NB4 (cell line): ENCODE measurements around the gene CDH4.

ENCODE experiments used
- DNase-seq: peaks from one replicate; pipeline ENCODE4 v3.0.0; 2010; ENCODE audit warnings: low read depth
- H3K4me3 ChIP-seq: one replicate; pipeline ENCODE4 v1.5.1; 2011; ENCODE audit warnings: mild to moderate bottlenecking, low read depth, low read length, moderate library complexity
- CTCF ChIP-seq: IDR thresholded peaks from one replicate; pipeline ENCODE4 v1.5.1; 2012; ENCODE audit warnings: low read depth, low read length
- MYC ChIP-seq: IDR thresholded peaks from 2 replicates; pipeline ENCODE4 v1.6.1; 2011; ENCODE audit warnings: low read depth, low read length
- POLR2A ChIP-seq: IDR thresholded peaks from 2 replicates; pipeline ENCODE4 v1.6.1; 2011; ENCODE audit warnings: mild to moderate bottlenecking; ENCODE audit not compliant: insufficient read length; ENCODE audit errors: extremely low read depth
- TF ChIP-seq, protein P1 (sequence below): IDR thresholded peaks from 2 replicates; pipeline ENCODE4 v1.6.1; 2011; ENCODE audit warnings: low read depth, low read length

Gene CDH4

DNA sequence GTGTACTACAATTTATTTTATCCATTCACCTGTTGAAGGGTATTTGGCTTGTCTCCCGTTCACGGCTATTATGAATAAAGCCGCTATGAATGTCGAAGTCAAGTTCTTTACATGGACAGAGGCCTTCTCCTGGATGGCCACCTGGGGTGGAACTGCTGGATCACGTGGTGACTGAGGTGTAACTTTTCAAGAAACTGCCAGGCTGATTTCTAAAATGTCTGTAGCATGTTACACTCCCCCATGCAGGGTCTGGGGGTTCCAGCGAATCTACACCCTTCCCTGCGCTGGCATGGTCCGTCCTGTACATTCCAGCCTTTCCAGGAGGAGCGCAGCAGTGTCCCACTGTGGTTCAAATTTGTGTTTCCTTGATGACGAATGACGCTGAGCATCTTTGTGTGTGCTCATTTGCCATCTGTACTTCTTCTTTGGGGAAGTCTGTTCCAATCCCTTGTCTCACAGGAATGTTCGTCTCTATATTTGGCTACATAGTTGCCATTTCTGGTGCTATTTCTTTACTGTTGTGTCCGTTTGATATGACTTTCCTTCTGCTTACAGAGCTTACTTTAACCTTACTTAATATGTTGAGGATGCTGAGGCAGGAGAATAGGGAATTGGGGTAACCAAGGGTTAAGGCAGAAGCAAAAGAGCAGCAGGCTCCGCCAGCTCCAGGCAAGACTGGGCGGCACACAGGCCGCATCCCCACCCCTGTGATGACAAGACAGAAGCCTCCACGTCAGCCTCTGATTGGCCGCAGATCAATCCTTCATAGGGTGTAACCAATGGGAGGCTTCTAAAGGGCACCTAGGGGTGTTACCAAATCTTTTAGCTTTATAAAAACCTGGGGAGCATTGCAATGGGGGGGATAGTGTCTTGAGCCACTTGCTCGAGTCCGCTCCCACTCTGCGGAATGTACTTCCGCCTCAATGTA lies 707.0 kb downstream of the CDH4 start:
- no peak for DNase-seq
- no peak overlapping the region for H3K4me3 ChIP-seq
- TF ChIP-seq, protein P1, sequence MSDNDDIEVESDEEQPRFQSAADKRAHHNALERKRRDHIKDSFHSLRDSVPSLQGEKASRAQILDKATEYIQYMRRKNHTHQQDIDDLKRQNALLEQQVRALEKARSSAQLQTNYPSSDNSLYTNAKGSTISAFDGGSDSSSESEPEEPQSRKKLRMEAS = no peak
- no peak for TF ChIP-seq MYC
- TF ChIP-seq POLR2A = no peak
- no peak for TF ChIP-seq CTCF

GRCh38 chr20:61960836-61961235 lies 708.8 kb downstream of the CDH4 start:
- DNase-seq = no peak
- TF ChIP-seq POLR2A (no peak), MYC (no peak), CTCF (no peak)
- TF ChIP-seq, protein P1 = no peak
- H3K4me3 ChIP-seq = no peak overlapping the region

GRCh38 chr20:61963149-61963548 lies 711.1 kb downstream of the CDH4 start:
- no peak overlapping the region for H3K4me3 ChIP-seq
- no peak for DNase-seq
- no peak for TF ChIP-seq POLR2A
- TF ChIP-seq MYC = no peak
- TF ChIP-seq, protein P1 = no peak
- no peak for TF ChIP-seq CTCF

GRCh38 chr20:61963885-61964674 lies 712.0 kb downstream of the CDH4 start:
- DNase-seq = no peak
- H3K4me3 ChIP-seq = no peak overlapping the region
- TF ChIP-seq, protein P1 = no peak
- TF ChIP-seq POLR2A = no peak
- no peak for TF ChIP-seq CTCF
- TF ChIP-seq MYC = no peak

- DNase-seq = no peak
- TF ChIP-seq POLR2A (no peak), CTCF (no peak)
- no peak overlapping the region for H3K4me3 ChIP-seq
These were observed 712.9 kb downstream of the CDH4 start for GRCh38 chr20:61964675-61965605.
